ENCODE results near the gene TBC1D32.
"Not testable (repeated sequence)": the region's sequence is repeated elsewhere in the genome, so short reads cannot be mapped to it uniquely, and the experiment has no call there.

The TBC1D32 gene

DNA sequence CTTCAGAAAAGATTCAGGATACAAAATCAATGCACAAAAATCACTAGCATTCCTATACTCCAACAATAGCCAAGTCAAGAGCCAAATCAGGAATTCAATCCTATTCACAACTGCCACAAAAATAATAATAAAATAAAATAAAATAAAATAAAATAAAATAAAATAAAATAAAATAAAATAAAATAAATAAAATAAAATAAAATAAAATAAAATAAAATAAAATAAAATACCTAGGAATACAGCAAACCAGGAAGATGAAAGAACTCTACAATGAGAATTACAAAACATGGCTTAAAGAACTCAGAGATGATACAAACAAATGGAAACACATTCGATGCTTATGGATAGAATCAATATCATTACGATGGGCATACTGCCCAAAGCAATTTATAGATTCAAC is 120.9 kb downstream of the TBC1D32 start:
- not testable (repeated sequence) for DNase-seq (ENCODE audit: low spot score)

DNA sequence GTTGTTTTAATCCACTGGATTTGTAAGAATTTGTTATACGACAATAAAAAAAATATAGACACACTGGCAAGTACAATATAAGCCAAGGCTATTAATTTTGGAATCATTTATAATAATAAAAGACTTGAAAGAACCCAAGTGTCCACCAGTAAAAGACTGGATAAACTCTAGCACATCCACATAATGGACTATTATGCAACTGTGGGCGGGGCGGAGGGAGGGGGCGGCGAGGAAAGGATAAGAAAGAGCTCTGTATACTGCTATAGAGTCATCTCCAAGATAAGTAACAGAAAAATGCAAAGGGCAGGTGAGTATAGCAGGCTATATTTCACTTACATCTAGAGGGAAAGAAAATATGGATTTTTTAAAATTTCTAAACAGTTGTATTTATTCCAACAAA is 123.3 kb downstream of the TBC1D32 start:
- DNase-seq (ENCODE audit: low spot score), result no peak

DNA sequence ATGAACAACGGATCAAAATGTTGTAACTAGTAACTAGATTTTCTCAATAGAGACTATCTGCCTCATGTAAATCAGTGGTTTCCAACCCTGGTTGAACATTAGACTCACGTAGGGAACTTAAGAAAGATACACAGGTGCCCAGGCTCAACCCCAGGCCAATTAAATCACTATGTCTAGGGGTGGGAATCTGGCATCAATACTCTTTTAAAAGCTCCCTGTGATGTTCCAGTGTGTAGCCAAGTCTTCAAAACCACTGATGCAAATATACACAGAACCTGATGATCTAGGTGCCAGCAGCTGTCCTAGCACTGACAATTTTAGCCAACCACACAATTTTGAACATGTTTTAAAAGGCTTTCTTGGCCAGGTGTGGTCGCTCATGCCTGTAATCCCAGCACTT is 128.7 kb downstream of the TBC1D32 start:
- DNase-seq (ENCODE audit: low spot score), result no peak

DNA sequence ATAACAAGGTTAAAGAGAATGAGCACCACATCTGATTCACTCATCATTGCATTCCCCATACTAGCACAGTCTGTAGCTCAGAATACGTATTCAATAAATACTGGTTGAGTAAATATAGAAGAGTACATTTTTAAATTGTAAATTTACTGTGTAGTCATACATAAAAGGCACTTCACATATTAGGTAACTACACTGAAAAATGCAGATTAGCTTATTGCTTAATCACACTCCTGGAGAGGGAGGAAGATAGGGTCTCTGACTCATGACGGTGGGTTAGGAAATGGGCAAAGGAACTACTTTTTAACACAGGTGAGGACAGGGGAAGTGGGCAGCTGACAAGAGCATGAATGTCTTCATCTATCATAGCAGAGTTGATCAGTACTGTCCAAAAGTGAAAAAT is 133.2 kb downstream of the TBC1D32 start:
- no peak for DNase-seq (ENCODE audit: low spot score)

DNA sequence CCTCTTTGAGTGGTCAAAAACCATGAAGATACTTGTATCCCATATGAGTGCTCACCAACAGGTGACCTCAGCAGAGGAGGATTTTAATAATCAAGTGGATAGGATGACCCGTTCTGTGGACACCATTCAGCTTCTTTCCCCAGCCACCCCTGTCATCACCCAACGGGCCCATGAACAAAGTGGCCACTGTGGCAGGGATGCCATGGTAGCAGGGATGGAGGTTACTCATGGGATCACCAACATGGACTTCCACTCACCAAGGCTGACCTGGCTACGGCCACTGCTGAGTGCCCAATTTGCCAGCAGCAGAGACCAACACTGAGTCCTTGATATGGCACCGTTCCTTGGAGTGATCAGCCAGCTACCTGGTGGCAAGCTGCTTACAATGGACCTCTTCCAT is 138.2 kb downstream of the TBC1D32 start:
- DNase-seq (ENCODE audit: low spot score), result not testable (repeated sequence)

DNA sequence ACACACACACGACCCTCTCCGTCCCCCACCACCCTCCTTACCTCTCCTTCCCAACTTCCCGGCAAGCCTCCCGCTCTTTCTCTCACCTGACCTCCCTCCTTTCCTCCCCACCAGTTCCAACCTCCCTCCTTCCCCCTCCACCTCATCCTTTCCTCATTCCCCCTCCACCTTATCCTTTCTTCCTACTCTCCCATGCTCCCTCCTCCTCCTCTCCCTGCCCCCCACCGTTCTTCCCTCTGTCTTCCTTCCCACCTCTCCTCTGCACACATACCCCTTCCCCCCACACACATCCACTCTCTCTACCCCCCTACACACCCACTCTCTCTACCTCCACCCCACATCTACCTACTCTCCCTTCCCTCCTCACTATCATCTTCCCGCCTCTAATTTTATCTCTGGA is 144.2 kb downstream of the TBC1D32 start:
- no peak for DNase-seq (ENCODE audit: low spot score)

DNA sequence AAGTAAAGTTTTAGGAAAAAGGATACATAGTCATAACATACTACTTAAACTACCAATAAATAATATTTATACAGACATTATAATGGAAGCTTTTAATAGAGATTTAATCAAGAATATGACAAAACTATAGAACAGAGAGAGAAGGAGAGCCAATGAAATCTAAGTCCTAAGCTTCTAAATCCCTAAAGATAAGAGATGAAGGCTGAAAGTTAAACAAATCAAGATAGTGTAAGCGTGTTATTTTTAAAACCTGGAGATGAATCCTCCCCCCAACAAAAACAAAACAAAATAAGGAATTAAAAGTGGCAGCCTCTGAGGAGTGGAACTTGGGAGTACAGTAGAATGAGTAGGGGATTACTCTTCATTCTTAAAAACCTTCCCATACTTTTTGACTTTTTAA is 145.9 kb downstream of the TBC1D32 start:
- no peak for DNase-seq (ENCODE audit: low spot score)

DNA sequence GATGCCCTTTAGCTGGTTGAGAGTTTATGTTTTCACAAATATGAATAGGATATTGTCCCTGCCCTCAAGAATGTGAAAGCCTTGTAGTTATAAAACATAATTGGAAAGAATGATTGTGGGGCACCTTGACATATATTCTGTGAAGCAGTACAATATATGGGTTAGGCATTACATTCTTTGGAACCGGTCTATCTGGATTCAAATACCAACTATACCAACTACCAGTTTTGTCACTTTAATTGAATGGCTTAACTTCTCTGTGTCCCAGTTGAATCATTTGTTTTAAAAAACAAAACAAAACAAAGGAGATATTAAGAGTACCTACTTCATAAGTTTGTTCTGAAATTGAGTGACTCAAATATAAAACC is 146.5 kb downstream of the TBC1D32 start:
- DNase-seq (ENCODE audit: low spot score), result no peak

DNA sequence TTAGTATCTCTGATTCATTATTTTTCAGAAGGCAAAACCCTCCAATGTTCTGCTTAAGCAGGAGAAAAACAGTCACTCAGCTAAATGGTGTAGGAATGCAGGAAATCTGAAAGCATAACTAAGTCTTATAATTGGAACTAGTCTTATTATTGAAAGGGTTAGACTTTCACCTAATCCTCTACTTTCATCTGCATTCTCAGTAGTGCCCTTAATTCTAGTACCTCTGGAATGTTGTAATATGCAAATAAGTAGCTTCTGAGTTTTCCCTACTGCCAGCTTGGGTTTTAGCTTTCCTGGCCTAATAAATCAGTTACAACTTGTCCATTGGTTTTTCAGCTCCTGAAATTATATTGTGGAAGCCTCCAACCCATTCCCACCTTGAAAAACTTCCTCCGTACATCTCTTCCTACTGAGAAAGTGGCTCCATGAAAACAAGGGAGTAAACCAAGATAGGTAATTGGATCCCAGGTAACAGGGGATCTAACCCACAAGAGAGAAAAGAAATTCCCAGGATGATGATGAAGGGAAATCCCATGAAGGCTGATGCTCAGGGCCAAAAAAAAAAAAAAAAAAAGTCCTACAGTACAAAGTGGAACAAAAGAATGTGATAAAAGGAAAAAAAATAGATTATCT is 147.0 kb downstream of the TBC1D32 start:
- no peak for DNase-seq (ENCODE audit: low spot score)

DNA sequence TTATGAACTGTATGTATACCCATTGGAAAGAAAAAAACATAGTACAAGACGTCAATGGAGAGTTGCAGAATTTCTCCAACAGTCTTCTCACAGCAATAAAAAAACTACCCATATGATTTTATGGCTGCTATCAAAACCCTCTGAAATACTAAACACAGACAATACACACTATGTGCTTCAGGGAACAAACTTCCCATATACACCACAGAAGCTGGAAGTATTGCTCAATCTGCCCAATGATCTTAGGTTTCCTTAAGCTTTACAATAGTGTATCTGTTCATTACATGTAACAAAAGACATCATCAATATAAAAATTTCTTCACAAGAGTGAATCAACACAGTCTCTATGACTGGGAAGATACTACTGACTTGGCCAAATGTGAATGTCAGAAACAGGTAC is 150.5 kb downstream of the TBC1D32 start:
- no peak for DNase-seq (ENCODE audit: low spot score)

DNA sequence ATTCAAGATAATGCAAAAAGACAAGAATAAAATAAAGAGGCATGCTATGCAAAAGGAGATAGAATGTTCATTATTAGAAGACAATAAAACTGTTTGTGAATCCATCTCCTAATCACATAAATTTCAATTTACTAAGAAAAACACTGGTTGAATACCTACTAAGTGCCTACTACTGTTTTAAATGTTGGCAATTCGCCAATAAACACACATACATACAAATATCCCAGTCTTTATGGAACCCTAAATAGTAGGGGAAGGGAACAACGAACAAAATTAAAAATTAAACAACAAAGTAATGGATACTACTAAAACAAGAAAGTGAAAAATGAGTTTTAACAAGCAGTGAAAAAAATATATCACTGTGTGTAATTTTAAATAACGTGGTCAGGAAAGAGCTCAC is 158.5 kb downstream of the TBC1D32 start:
- no peak for DNase-seq (ENCODE audit: low spot score)

DNA sequence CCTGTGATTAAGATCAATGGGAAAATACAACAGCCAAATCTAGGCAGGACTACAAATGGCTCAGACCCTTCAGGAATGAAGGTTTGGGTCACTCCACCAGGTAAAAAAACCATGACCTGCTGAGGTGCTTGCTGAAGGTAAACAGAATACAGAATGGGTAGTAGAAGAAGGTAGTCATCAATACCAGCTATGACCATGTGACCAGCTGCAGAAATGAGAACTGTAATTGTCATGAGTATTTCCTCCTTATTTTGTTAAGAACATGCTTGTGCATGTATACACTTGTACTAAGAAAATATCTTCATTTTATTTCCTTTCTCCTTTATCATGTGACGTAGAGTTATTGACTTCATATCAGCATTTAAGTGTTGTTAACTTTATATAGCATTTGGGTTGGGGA is 161.8 kb downstream of the TBC1D32 start:
- DNase-seq (ENCODE audit: low spot score), result not testable (repeated sequence)

DNA sequence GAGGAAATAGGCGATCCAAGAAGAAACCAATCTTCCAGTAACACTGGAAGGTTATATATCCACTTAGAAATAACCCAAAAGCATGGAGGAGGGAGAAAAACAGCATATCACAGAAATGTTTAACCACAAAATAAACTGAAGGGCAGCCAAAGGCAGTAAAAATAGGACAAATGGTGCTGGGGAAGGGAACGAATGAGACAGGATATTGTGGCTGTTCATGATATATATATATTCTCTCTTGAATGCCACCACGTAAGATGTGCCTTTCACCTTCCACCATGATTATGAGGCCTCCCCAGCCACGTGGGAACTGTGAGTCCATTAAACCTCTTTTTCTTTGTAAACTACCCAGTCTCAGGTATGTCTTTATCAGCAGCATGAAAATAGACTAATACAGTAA is 162.4 kb downstream of the TBC1D32 start:
- no peak for DNase-seq (ENCODE audit: low spot score)

DNA sequence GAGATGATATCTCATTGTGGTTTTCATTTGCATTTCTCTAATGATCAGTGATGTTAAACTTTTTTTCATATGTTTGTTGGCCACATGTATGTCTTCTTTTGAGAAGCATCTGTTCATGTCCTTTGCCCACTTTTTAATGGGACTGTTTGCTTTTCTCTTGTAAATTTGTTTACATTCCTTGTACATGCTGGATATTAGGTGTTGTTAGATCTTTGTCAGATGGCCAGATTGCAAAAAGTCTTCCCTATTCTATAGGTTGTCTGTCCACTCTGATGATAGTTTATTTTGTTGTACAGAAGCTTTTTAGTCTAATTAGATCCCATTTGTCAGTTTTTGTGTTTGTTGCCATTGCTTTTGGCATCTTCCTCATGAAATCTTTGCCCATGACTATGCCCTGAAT is 172.4 kb downstream of the TBC1D32 start:
- DNase-seq (ENCODE audit: low spot score), result no peak

DNA sequence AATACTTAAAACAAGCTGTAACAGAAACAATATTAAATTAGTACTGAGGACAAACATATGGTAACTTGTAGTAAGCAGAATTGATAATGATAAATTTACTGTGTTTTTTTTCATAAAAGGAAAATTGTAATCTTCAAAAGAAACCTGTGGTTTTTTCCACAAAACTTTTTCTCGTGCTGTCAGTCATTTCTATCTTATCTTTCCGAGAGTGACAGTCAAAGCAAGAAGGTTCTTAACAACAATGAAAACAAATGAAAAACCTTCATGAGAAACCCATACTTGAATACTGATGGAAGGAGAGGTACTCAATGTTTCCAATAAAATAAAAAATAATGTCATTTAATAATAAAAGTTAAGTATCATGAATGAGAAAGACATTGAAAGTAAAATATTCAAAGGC is 174.0 kb downstream of the TBC1D32 start:
- no peak for DNase-seq (ENCODE audit: low spot score)

DNA sequence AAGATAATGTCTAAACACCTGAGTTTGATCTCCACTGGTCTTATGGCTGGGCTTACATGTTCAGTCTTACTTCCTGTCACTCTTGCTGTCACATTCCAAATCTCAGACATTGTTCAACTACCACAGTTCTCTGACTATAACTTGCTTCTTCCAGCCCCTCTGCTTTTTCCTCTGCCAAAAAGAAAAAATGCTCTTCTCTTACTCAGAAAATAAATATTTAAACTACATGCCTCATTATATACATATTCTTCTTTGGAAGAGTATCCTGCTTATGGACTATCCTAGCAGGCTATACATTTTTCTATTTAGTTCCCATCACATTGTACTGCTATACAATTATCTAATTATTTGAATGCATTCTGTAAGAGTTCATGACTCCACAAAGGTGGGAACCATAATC is 175.4 kb downstream of the TBC1D32 start:
- no peak for DNase-seq (ENCODE audit: low spot score)

DNA sequence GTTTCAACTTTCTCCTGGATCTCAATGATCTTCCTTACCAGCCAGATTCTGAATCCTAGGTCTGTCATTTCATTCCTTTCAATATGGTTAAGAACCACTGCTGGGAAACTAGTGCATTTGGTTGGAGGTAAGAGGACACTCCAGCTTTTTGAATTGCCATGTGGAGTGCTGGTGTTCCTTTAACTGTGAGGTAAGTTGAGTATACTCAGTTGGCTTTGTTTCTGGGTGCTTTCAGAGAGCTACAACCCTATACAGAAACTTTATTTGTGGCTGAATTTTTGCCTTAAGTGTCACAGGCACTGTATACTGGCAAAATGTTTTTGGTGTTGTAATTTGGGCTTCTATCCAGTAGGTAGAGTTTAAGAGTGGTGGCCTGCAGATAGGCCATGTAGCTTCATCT is 175.8 kb downstream of the TBC1D32 start:
- DNase-seq (ENCODE audit: low spot score), result no peak

DNA sequence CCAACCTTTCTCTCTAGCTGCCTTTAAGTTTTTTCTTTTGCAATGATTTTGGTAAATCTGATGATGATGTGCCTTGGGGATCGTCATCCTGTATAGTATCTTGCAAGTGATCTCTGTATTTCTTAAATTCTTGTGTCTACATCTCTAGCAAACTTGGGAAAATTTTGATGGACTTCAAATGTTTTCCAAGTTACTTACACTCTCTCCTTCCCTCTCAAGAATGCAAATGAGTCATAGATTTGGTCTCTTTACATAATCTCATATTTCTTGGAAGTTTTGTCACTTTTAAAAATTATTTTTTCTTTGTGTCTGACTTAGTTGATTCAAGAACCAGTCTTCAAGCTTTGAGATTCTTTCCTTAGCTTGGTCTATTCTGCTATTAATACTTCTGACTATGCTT is 176.4 kb downstream of the TBC1D32 start:
- DNase-seq (ENCODE audit: low spot score), result no peak

DNA sequence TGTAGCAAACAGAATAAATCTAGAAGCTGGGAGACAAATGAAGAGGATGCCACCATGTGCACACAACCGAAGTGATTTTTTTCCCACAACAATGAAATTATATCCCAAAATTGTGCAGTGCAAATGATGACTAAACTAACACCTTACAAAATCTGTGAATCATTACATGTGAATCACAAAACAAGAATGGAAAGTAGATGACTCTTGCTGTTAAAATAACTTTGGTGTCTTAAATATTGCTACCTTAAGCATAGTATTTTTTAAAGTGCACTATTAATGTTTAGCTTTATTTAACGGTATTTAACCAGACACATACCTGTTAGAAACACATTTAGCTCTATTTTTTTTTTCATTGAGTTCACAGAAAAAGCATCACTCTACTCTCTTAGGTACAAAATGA is 190.8 kb downstream of the TBC1D32 start:
- DNase-seq (ENCODE audit: low spot score), result no peak

DNA sequence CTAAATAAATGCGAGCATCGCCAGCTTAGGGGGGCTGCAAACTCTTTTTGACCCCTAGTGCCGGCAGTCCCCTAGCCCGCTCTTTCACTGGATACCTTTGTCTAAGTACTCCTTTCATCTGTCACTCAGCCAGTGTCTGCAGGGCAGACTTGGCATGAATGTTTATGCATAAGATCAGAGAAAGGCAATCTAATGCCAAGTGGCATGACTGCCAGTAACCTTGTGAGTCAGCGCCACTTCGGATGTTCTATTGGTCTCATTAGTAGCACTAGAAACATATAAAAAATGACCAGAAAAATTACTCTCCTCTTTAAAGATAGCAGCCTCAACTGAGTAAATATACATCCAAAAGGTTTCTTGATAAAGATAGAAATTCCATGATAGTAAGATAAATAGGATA is 192.2 kb downstream of the TBC1D32 start:
- DNase-seq (ENCODE audit: low spot score), result no peak

DNA sequence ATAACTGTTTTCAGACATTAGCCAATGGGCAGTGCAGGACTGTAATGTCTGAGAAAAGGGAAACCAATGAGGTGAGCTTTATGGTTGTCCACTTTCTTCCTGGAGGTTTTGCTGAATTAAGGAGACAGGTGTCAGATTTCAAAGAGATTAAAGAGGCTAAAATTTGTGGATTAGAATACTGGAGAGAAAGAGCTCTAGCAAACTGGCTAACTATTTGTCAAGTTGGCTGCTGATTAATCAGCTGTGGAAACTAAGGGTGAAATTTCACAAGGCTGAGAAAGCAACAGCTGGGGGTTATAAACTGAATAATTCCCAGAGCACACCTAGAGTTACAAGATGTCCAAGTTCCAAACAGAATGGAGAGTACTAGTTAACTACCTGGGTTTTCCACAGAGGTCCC is 198.9 kb downstream of the TBC1D32 start:
- DNase-seq (ENCODE audit: low spot score), result no peak

DNA sequence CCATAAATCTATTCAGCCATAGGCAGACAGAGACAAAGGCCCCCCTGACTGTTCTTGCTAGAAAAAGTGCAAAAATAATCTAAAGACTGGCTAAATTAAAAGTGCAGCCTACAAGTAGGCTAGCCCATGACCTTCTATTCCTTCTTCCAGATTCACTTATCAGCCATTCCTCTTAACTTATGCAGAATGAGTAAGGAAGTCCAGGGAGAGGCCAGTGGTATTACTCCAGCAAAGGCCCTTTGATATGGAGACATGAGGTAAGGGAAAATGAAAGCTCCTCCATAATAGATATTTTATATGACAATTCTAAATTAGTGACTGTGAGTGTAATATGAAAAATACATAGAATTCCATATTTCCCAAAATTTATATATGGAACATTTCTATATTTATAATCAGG is 199.4 kb downstream of the TBC1D32 start:
- DNase-seq (ENCODE audit: low spot score), result no peak

DNA sequence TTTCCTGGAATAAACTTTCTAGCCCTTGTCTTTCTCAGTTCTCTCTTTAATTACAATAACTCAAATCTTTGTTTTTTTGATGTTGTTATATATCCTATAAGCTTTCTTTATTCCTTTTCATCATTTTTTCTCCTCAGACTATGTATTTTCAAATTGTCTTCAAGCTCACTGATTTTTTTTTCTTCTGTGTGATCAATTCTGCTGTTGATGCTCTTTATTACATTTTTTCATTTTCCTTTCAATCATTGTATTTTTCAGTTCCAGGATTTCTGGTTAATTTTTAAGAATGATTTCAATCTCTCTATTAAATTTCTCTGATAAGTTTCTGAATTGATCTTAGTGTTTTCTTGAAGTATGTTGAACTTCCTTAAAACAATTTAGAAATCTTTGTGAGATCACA is 209.7 kb downstream of the TBC1D32 start:
- DNase-seq (ENCODE audit: low spot score), result no peak

DNA sequence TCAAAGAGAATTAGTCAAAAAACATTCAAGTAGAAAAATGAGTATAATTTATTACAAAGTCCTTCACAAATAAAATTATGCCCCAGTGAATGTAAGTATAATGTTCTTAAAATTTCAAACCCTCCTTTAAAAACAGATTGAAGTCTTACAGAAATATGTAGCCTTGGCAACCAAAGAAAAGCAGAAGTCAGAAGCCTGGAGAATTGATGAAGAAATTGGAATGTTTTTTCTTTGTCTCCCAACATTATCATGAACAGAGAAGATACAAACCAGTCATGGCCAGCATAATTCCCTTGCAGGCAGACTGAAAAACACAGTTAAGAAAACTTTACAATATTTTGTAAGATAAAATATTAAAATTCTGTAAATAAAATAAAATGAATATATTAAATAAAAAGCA is 221.9 kb downstream of the TBC1D32 start:
- no peak for DNase-seq (ENCODE audit: low spot score)

DNA sequence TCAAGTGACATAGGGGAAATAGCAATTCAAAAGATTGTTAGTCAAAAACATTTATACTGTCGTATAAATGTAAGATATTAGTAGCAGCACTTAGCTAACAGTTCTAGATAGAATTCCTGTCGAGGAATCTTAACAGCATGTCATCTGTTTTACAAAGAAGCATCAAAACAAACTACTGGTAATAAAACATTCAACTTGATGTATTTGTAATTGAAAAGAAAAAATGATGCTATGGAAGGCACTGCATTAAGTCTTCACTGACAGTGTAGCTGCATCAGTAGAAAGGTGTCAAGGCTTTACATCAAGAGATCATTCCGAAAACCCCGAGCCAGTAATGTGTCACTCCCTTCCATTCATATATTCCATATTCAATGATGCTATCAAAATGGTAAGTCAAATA is 223.5 kb downstream of the TBC1D32 start:
- DNase-seq (ENCODE audit: low spot score), result no peak
